Left colon (tissue), 2 donors: ENCODE results near the gene ATP2C2. TPM values are rescaled to one million over a fixed set of nuclear protein-coding genes. Genes with fewer than 3 reads are reported as not detected.
"Not testable (repeated sequence)": the region's sequence is repeated elsewhere in the genome, so short reads cannot be mapped to it uniquely, and the experiment has no call there.

ENCODE experiments used
- ATAC-seq: fragments of 200-7000 bp; cut with Tn5 transposase; one replicate; pipeline ENCODE4 v1.9.1; 2020; ENCODE audit warnings: mild to moderate bottlenecking, moderate library complexity
- DNase-seq, 2 donors: peaks; one replicate each; pipeline ENCODE4 v3.0.0-alpha.2; 2020
- intact Hi-C, 2 donors: fragments of 100-400 bp; cut with DNase I in 1 of 2; cut with micrococcal nuclease in 1 of 2; formaldehyde crosslinking; loops; one replicate each; pipeline versions ENCODE4 v1.11.2 to v1.14.0; 2022; cut with DNase I, micrococcal nuclease
- total RNA-seq, 2 donors: library from RNA; stranded (reverse); fragmentation: NEBNext Ultra II Directional; extraction: Animal tissue kit (Norgen Biotek cat#: 25700); gene quantifications; one replicate each; pipeline ENCODE4 v1.2.1, GENCODE V29; 2021
- donor health status: DM: no; HTN: no; CAD: no.
- donor health status: DM: yes; HTN: yes; CAD: no.

ATP2C2 gene
- total RNA-seq, 2 donors from 2014 or later = 188 to 253 TPM

GRCh38 chr16:84339311-84339710 is 29.0 kb upstream of the ATP2C2 start:
- peak in 1 of 2 donors; percentile 18 for DNase-seq
- intact Hi-C loops = no loop called here
- ATAC-seq = no peak

DNA sequence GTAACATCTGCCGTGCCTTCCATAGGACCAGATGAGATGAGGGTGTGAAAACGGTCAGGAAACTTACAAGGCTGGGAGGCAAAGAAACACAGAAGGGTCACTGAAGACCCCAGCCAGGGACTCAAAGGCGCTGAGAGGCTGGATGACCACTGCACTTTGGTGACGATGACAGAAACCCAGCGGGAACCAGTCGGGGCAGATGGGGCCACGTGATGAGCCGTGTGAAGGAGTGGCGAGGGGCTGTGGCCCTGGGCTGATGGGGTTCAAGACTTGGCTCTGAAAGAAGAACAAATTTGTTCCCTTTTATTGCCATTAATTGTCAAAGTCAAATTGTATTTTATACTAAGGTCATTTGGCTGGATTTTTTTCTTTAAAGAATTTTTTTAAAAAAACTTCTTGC is 28.6 kb upstream of the ATP2C2 start:
- DNase-seq = peak in 1 of 2 donors; percentile 23
- ATAC-seq = no peak
- intact Hi-C loops = no loop called here

GRCh38 chr16:84340325-84341040 is 27.9 kb upstream of the ATP2C2 start:
- ATAC-seq (peak; percentile 88), DNase-seq (peak; percentile 83 to 91)
- intact Hi-C loops = no loop called here

DNA sequence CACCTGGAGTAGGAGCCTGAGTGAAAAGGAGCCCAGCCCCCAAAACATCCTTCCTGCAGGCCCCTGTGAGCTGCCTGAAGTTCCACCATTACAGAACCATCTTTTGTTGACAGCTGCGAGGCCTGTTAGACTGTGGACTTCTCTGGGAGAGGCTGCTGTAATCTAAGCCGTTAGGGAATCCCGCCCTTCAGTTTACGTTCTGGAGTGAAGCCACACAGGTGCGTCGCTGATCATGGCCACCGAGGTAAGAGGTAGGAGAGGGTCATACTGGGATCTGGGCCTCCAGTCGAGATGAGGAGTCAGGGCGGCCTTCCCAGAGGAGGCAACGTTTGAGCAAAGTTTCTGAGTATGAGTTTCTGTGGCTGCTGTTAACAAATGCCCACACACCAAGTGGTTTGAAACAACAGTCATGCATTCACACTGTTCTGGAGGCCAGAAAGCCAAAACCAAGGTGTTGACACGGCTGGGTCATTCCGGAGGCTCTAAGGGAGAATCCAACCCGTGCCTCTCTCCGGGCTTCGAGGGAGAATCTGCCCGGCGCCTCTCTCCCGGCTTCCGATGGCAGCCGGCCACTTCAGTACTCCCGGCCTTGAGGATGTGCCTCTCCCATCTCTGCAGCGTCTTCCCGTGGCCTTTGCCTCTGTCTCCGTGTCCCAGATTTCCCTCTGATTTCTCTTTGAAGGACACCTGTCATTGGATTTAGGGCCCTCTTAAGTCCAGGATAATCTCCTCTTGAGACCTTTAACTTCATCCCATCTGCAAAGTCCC is 26.6 kb upstream of the ATP2C2 start:
- DNase-seq (peak; percentile 77 to 81), ATAC-seq (peak; percentile 87)
- intact Hi-C loops = no loop called here

GRCh38 chr16:84343800-84344199 is 24.5 kb upstream of the ATP2C2 start:
- ATAC-seq, DNase-seq, intact Hi-C loops: not testable (repeated sequence)

DNA sequence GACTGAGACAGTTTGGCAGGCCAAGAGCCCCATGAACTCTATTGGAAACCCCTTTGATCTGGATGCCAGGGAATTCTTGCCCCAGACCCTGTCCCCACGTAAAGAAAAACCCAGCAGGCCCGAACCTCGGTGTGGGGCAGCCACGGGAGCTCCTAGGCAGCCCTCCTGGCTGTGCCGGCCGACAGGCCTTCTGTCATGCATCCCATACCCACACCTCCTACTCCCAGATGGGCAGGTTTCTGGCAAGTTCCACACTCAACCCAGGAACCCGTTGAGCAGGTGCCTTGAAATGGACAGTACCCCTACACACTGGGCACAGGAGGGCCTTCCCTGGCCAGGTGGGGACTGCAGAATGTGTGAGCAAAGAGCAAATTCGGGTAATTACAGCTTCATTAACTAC is 23.6 kb upstream of the ATP2C2 start:
- no peak for ATAC-seq
- no peak for DNase-seq
- intact Hi-C loops = no loop called here

DNA sequence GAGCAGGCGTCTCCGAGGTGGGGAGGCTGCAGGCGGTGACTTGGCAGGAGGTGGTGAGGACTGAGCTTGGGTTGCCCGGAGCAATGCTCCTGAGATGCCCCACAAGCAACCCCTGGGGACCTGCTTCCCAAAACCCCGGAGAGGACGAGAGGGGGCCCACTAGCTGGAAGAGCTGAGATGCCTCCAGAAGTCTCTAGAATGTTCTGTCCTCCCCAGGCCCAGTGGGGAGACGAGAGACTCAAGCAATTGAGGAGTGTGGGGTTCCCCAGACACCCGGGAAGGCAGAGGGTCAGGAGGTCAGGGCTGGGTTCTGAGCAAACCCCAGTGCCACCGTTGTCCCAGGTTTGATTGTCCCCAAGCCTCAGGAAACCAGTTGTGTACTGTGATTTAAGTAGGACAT is 21.2 kb upstream of the ATP2C2 start:
- DNase-seq (no peak), ATAC-seq (no peak)
- intact Hi-C loops = no loop called here

GRCh38 chr16:84348386-84348888 is 19.9 kb upstream of the ATP2C2 start:
- peak in 1 of 2 donors; percentile 61 for DNase-seq
- intact Hi-C loops = no loop called here
- ATAC-seq = no peak

DNA sequence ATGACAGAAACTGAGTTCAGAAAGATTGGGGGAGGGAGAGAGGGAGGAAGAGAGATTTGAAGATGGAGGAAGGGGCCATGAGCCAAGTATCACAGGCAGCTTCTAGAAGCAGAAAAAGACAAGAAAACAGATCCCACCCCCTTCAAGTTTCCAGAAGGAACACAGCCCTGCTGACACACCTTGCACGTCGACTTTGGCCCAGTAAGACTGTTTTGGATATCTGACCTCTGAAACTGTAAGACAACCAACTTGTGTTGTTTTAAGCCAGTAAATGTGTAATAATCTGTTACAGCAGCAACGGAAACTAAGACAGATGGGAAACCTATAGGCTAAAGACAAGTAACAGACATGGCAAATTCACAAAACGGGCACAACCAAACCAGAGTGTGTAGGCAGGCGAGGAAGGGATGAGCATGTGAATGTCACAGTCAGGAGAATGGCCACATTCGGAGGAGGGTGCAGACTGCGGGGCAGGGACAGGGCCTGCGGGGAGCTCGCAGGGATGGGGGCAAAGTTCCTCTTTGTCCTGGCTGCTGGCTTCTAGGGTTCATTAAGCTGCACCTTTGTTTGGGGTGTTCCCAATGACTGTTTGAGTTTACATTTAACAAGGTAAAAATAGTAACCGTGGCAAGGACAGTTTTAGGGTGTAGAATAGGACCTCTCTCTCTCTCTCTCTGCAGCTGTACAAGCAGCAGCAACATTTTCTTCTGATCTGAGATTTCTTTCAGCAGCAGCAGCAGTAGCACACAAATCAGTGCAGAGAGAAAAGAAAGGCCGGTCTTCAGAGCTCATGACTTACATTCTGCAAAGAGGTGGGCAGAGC is 18.3 kb upstream of the ATP2C2 start:
- intact Hi-C loops = no loop called here
- peak; percentile 72 to 83 for DNase-seq
- peak; percentile 91 for ATAC-seq

GRCh38 chr16:84350685-84351400 is 17.5 kb upstream of the ATP2C2 start:
- DNase-seq = no peak
- peak; percentile 10 for ATAC-seq
- intact Hi-C loops = no loop called here

GRCh38 chr16:84351630-84352029 is 16.7 kb upstream of the ATP2C2 start:
- ATAC-seq (peak; percentile 49), DNase-seq (peak in 1 of 2 donors; percentile 64)
- intact Hi-C loops = no loop called here

DNA sequence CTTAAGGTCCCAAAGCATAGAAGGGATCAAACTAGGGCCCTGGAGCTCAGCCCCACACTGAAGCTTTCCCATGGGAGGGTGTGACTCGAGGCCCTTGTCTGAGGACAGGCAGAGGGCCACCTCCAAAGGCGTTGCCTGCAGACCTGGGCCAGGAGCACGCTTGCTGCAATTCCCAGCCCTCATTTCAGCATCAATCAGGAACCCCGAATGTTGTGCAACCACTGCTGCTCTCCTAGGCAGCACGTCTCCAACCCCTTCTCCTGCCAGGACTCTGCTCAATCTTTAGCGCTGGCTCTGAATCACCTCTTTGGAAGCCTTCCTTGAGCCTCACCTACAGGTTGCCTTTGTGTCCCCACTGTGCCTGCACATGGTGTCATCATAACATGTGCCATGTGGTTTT is 14.0 kb upstream of the ATP2C2 start:
- ATAC-seq (no peak), DNase-seq (peak in 1 of 2 donors; percentile 12)
- intact Hi-C loops = no loop called here

- ATAC-seq = no peak
- intact Hi-C loops = no loop called here
- no peak for DNase-seq
These were observed 13.2 kb upstream of the ATP2C2 start for GRCh38 chr16:84355149-84355548.

- DNase-seq (no peak), ATAC-seq (no peak)
- intact Hi-C loops = no loop called here
These were observed 12.2 kb upstream of the ATP2C2 start for GRCh38 chr16:84356176-84356575.

GRCh38 chr16:84356591-84357116 is 11.7 kb upstream of the ATP2C2 start:
- intact Hi-C loops = no loop called here
- peak in 1 of 2 donors; percentile 49 for DNase-seq
- peak; percentile 46 for ATAC-seq

DNA sequence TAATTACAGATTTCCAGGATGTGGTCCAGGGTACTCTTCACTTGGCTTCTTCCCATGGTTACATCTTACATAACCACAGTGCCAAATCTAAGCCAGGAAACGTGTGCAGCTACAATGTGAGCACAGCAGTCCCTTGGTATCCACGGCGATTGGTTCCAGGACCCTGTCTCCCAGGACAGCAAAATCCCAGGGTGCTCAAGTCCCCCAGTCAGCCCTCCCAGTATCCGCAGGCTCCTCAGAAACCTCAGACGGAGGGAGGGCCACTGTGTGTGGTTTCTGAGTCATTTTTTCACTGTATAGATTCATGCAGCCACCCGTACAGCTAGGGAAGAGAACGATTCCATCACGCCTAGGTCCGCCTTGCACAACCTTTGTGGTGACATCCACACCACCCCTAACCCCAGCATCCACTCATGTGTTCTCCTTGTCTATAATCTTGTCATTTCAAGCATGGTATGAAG is 11.1 kb upstream of the ATP2C2 start:
- intact Hi-C loops = no loop called here
- DNase-seq = no peak
- no peak for ATAC-seq

DNA sequence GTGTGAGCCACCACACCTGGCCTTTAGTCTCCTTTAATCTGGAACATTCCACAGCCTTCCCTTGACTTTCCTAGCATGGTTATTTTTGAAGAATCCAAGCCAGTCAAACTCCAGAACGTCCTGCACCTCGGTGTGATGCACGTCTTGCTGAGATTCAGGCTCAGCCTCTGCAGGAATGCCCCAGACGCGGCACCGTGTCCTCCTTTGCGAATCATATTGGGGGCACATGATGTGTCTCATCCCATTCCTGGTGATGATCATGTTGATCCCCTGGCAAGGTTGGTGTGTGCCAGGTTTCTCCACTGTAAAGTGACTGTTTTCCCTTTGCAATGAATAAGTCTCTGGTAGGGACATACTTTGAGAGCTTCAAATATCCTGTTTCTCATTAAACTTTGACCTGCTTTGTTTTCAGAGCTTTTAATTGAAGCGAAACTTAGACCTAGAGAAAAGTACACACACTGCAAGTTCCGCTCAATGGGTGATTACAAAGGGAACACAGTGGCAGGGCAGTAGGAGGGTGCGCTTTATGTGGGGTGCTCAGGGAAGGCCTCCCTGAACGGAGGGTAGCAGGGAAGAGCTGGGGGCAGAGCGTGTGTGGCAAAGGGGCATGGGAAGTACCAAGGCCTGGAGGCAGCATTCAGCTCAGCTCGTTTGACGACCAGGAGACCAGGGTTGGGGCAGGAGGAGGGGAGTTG is 9.6 kb upstream of the ATP2C2 start:
- peak in 1 of 2 donors; percentile 33 for DNase-seq
- intact Hi-C loops = no loop called here
- ATAC-seq = peak; percentile 76

DNA sequence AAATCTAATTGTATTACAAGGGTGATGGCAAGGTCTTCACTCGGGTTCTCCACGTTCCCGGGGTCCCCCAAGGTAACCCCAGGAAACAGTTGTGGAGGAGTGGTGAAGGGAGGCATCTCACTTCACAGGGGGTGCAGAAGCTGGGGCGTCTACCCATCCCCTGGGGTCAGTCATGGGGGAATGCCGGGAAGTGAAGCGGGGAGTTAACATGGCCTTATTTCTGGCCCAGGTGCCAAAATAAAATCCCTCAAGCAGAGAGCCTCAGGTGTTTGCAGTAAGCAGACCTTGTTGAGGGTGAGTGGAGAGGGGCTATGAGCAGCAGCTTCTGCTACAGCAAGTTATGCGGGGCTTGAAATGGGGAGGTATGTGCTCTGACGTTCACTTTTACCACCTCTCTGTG is 9.0 kb upstream of the ATP2C2 start:
- DNase-seq = peak in 1 of 2 donors; percentile 22
- intact Hi-C loops = no loop called here
- ATAC-seq = no peak
